ENCODE measurements around the gene SIPA1L3.

- TF ChIP-seq, protein P1, sequence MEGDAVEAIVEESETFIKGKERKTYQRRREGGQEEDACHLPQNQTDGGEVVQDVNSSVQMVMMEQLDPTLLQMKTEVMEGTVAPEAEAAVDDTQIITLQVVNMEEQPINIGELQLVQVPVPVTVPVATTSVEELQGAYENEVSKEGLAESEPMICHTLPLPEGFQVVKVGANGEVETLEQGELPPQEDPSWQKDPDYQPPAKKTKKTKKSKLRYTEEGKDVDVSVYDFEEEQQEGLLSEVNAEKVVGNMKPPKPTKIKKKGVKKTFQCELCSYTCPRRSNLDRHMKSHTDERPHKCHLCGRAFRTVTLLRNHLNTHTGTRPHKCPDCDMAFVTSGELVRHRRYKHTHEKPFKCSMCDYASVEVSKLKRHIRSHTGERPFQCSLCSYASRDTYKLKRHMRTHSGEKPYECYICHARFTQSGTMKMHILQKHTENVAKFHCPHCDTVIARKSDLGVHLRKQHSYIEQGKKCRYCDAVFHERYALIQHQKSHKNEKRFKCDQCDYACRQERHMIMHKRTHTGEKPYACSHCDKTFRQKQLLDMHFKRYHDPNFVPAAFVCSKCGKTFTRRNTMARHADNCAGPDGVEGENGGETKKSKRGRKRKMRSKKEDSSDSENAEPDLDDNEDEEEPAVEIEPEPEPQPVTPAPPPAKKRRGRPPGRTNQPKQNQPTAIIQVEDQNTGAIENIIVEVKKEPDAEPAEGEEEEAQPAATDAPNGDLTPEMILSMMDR (IDR thresholded peaks at IDR 0.05) = no peak
- no peak for TF ChIP-seq POLR2A (IDR thresholded peaks at IDR 0.05)
Measured at GRCh38 chr19:38175422-38175821, 268.4 kb downstream of the SIPA1L3 start.

All from upper lobe of left lung (tissue), 4 donors.